Measurements from ENCODE around the gene MAJIN.

DNA sequence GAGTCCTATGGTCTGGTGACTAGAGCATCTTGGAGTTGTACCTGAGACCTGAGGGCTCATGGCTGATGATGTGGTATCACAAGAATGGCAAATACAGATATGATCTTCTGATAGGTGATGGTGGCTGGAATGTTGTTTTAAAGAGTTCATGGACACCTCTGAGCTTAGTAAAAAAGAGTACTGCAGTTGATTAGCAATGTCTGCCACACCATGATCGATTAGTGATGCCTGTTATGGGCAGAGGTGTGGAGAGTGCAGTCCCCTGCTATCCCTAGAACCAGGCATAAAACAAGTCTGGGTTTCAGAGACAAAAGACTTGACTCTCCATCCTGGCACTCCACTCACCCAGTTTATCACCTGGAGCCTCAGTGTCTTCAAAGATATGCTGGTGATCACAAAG, 26.2 kb upstream of the MAJIN start:
- no peak for TF ChIP-seq CCNT2 (IDR thresholded peaks at IDR 0.05; ENCODE audit: borderline replicate concordance, extremely low read depth, insufficient read length, low read depth, low read length)
- no peak for TF ChIP-seq TBP (optimal IDR thresholded peaks at IDR 0.05; ENCODE audit: low read depth, low read length)

Measured in K562 (cell line).